Endothelial cell of umbilical vein (primary cell): ENCODE results near the gene DGKA. TPM values are rescaled to one million over a fixed set of nuclear protein-coding genes. Genes with fewer than 3 reads are reported as not detected.

Experiments
- BruUV-seq: library from RNA; stranded (reverse); fragments of 400-500 nt; replicated peaks from 2 replicates; lab custom pipeline; 2021; lab: Mats Ljungman, UMichigan
- CTCF ChIA-PET: fragments of 300-600, 350-600 bp; sonication (Branson Sonifier 250); formaldehyde crosslinking; loops from one replicate; lab custom pipeline; 2021; ENCODE audit warnings: antibody characterized with exemption, inconsistent platforms; lab: Charles Lee
- POLR2A ChIA-PET: fragments of 300-600, 350-600 bp; sonication (Branson Sonifier 250); formaldehyde crosslinking; loops from one replicate; lab custom pipeline; 2021; ENCODE audit warnings: antibody characterized with exemption, inconsistent platforms; lab: Charles Lee
- DNase-seq: peaks from one replicate; pipeline ENCODE4 v3.0.0-alpha.2; 2011; ENCODE audit warnings: low read depth, low spot score
- FAIRE-seq: peaks from 2 replicates; lab custom pipeline; 2011; peaks lifted over from hg19 to GRCh38; lab: Jason Lieb, UNC
- H2AFZ ChIP-seq: 2 replicates; pipeline ENCODE4 v1.6.0; 2012; ENCODE audit warnings: low read depth, low read length, control low read depth, inconsistent platforms
- H3K27ac ChIP-seq: 2 replicates; pipeline ENCODE4 v1.5.1; 2011; ENCODE audit warnings: low read depth, mild to moderate bottlenecking, control low read depth, low read length, moderate library complexity; ENCODE audit not compliant: insufficient read depth
- H3K27me3 ChIP-seq, 2 experiments: 2 replicates each; pipeline versions ENCODE4 v1.6.0 to v1.6.1; 2011; ENCODE audit warnings: low read length in 2 of 2, mixed read lengths in 1 of 2; ENCODE audit not compliant: control insufficient read depth in 2 of 2, insufficient read depth in 2 of 2
- H3K36me3 ChIP-seq, 2 experiments: 2 replicates in 1 of 2; 3 replicates in 1 of 2; pipeline ENCODE4 v1.5.1; 2011; ENCODE audit warnings: low read length in 2 of 2, mild to moderate bottlenecking in 1 of 2, moderate library complexity in 1 of 2; ENCODE audit not compliant: control insufficient read depth in 2 of 2, insufficient read depth in 2 of 2; ENCODE audit errors: extremely low read depth in 1 of 2
- H3K4me1 ChIP-seq: 3 replicates; pipeline ENCODE4 v1.5.1; 2011; ENCODE audit warnings: mild to moderate bottlenecking, low read length; ENCODE audit not compliant: control insufficient read depth, insufficient read depth; ENCODE audit errors: extremely low read depth
- H3K4me2 ChIP-seq: 2 replicates; pipeline ENCODE4 v1.6.1; 2011; ENCODE audit warnings: low read length, control low read depth, mixed read lengths; ENCODE audit not compliant: insufficient read depth
- H3K4me3 ChIP-seq, 3 experiments: fragments of 200-600 bp in 1 of 3; sonication (generic), shearing (Covaris generic) in 1 of 3; replicated peaks in 1 of 3; 2 replicates each; pipeline ENCODE4 v1.5.1; 2011 to 2016; ENCODE audit warnings: control low read depth in 3 of 3, low read length in 3 of 3, mild to moderate bottlenecking in 2 of 3, inconsistent platforms in 1 of 3, low read depth in 1 of 3, moderate library complexity in 1 of 3; ENCODE audit not compliant: insufficient read depth in 1 of 3
- H3K79me2 ChIP-seq: 2 replicates; pipeline ENCODE4 v1.6.0; 2012; ENCODE audit warnings: low read length, inconsistent platforms; ENCODE audit not compliant: control insufficient read depth, insufficient read depth
- H3K9ac ChIP-seq: replicated peaks from 2 replicates; pipeline ENCODE3; 2011; ENCODE audit warnings: low read length, control low read depth; ENCODE audit not compliant: insufficient read depth; ENCODE audit errors: extremely low read depth
- H3K9me1 ChIP-seq: replicated peaks from 3 replicates; pipeline ENCODE4 v1.6.0; 2011; ENCODE audit warnings: mild to moderate bottlenecking, low read length; ENCODE audit not compliant: control insufficient read depth, insufficient read depth; ENCODE audit errors: extremely low read depth
- H3K9me3 ChIP-seq: replicated peaks from 2 replicates; pipeline ENCODE4 v1.5.1; 2012; ENCODE audit warnings: low read length, inconsistent platforms; ENCODE audit not compliant: control insufficient read depth, insufficient read depth
- H4K20me1 ChIP-seq: replicated peaks from 2 replicates; pipeline ENCODE3; 2011; ENCODE audit warnings: mild to moderate bottlenecking, low read length; ENCODE audit not compliant: control insufficient read depth, insufficient read depth; ENCODE audit errors: extremely low read depth
- EZH2 ChIP-seq: IDR thresholded peaks from 2 replicates; pipeline ENCODE4 v1.6.1; 2012; ENCODE audit warnings: borderline replicate concordance, low read depth, mild to moderate bottlenecking, moderate library complexity, low read length, inconsistent platforms; ENCODE audit not compliant: severe bottlenecking
- FOS ChIP-seq: IDR thresholded peaks from 2 replicates; pipeline ENCODE4 v1.6.1; 2011; ENCODE audit warnings: mild to moderate bottlenecking, low read length, moderate library complexity, borderline replicate concordance; ENCODE audit not compliant: insufficient read depth
- GATA2 ChIP-seq: IDR thresholded peaks from 2 replicates; pipeline ENCODE4 v1.7.0; 2011; ENCODE audit warnings: low read depth, mild to moderate bottlenecking, moderate library complexity, mixed read lengths, low read length; ENCODE audit not compliant: insufficient read length, insufficient read depth
- JUN ChIP-seq: IDR thresholded peaks from 2 replicates; pipeline ENCODE4 v1.6.1; 2011; ENCODE audit warnings: borderline replicate concordance, low read depth; ENCODE audit not compliant: insufficient read length, insufficient read depth
- MYC ChIP-seq: IDR thresholded peaks from one replicate; pipeline ENCODE4 v1.6.1; 2011; ENCODE audit warnings: mild to moderate bottlenecking, low read depth, low read length
- POLR2A ChIP-seq: IDR thresholded peaks from 2 replicates; pipeline ENCODE4 v1.6.1; 2012; ENCODE audit warnings: low read depth, mild to moderate bottlenecking, control low read depth, low read length
- POLR2AphosphoS5 ChIP-seq: IDR thresholded peaks from 2 replicates; pipeline ENCODE4 v1.6.1; 2012; ENCODE audit warnings: low read depth, mild to moderate bottlenecking, control low read depth, low read length, moderate library complexity; ENCODE audit not compliant: insufficient read depth
- dilution Hi-C: fragments of 300-500 bp; cut with MboI; formaldehyde crosslinking; loops from one replicate; pipeline ENCODE4 v1.15.0; 2019; ENCODE audit warnings: low sequenced_read_pairs; ENCODE audit not compliant: extremely low pct_ligation_motif_present
- intact Hi-C: fragments of 100-400 bp; cut with micrococcal nuclease; formaldehyde crosslinking; loops from one replicate; pipeline ENCODE4 v1.10.0; 2022
- polyA plus RNA-seq, 4 experiments: library from polyadenylated mRNA; depleted of rRNA in 3 of 4; stranded (reverse) in 3 of 4; unstranded in 1 of 4; fragments of >200 nt; gene quantifications; 2 replicates each; pipeline versions ENCODE4 v1.2.1 to v1.2.3, GENCODE V29; 2011 to 2012; ENCODE audit warnings: missing spikeins in 1 of 4
- total RNA-seq: library from RNA; stranded (reverse); gene quantifications from 2 replicates; pipeline ENCODE4 v1.2.3, GENCODE V29; 2021
- TF ChIP-seq, protein P1 (sequence below), 2 donors: IDR thresholded peaks; 1 replicate in 1 of 2; 2 replicates in 1 of 2; pipeline ENCODE4 v1.5.1; 2011; ENCODE audit warnings: low read length in 2 of 2, mild to moderate bottlenecking in 2 of 2, moderate library complexity in 2 of 2, control low read depth in 1 of 2, inconsistent platforms in 1 of 2, low read depth in 1 of 2; ENCODE audit not compliant: insufficient read depth in 1 of 2; ENCODE audit errors: extremely low read depth in 1 of 2
- TF ChIP-seq, protein P2 (sequence below): IDR thresholded peaks from 2 replicates; pipeline ENCODE4 v1.6.1; 2011; ENCODE audit not compliant: insufficient read depth, insufficient read length

Gene DGKA
- total and polyA plus RNA-seq, 2 donors (not counting 3 experiments of a cell fraction or from before 2014, with no cell fraction given), result 49.8 to 53.2 TPM

DNA sequence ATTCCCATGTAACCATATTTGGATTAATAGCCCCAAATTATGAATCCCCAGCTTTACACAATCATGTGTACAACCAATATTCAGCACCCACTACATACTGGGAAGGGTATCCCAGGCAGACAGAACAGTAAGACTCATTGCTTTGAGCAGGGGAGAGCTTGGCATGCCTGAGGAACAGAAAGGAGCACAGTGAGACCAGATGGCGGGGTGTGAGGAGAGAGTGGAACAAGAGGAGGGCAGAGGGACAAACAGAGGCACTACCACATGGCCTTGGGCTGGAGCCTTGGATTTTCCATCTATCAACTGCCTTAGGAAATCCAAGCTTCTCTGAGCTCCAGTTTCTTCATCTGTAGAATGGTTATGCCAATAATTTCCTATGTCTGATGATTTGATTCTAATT, 3.8 kb downstream of the DGKA start:
- Histone ChIP-seq H3K27me3 (no peaks in the 10 kb centered on the region), H3K4me2 (no peak overlapping the region), H3K36me3 (peaks cover 0 to 8% of the 10 kb centered on the region in 2 experiments), H3K9me1 (no peaks in the 10 kb centered on the region), H2AFZ (no peak overlapping the region), H3K4me3 (no peak overlapping the region), H4K20me1 (no peaks in the 10 kb centered on the region), H3K4me1 (peaks cover 27% of the 10 kb centered on the region), H3K79me2 (no peaks in the 10 kb centered on the region), H3K9ac (no peak overlapping the region), H3K27ac (no peak overlapping the region), H3K9me3 (no peaks in the 10 kb centered on the region)
- BruUV-seq, result no TSS peak
- no peak for TF ChIP-seq POLR2AphosphoS5
- no peak for TF ChIP-seq FOS
- TF ChIP-seq EZH2, result no peak
- TF ChIP-seq MYC, result no peak
- no peak for TF ChIP-seq JUN
- TF ChIP-seq, protein P1, sequence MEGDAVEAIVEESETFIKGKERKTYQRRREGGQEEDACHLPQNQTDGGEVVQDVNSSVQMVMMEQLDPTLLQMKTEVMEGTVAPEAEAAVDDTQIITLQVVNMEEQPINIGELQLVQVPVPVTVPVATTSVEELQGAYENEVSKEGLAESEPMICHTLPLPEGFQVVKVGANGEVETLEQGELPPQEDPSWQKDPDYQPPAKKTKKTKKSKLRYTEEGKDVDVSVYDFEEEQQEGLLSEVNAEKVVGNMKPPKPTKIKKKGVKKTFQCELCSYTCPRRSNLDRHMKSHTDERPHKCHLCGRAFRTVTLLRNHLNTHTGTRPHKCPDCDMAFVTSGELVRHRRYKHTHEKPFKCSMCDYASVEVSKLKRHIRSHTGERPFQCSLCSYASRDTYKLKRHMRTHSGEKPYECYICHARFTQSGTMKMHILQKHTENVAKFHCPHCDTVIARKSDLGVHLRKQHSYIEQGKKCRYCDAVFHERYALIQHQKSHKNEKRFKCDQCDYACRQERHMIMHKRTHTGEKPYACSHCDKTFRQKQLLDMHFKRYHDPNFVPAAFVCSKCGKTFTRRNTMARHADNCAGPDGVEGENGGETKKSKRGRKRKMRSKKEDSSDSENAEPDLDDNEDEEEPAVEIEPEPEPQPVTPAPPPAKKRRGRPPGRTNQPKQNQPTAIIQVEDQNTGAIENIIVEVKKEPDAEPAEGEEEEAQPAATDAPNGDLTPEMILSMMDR (IDR thresholded peaks at IDR 0.05; ENCODE audit: extremely low read depth in 1 of 2, insufficient read depth in 1 of 2, low read depth in 1 of 2, low read length in 2 of 2), result no peak
- no peak for TF ChIP-seq POLR2A
- no peak for TF ChIP-seq GATA2
- TF ChIP-seq, protein P2, sequence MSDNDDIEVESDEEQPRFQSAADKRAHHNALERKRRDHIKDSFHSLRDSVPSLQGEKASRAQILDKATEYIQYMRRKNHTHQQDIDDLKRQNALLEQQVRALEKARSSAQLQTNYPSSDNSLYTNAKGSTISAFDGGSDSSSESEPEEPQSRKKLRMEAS, result no peak
- POLR2A ChIA-PET, result no interaction called here
- intact Hi-C loops, result loop anchor here (5.0 kb wide), 1 partner anchor 108 kb away; the partner anchor contains the start of gene RPS26
- CTCF ChIA-PET, result interaction anchor here (0.6 to 1.8 kb wide), 4 partner anchors 40 to 323 kb away, joined by 3 to 6 read pairs (median 4); partner anchors contain the start of gene RAB5B
- DNase-seq, result no peak
- dilution Hi-C loops, result no loop called here
- FAIRE-seq, result no peak
